HTERT RPE-1 (cell line): ENCODE results near the gene MEGF9.
"Not testable (repeated sequence)": the region's sequence is repeated elsewhere in the genome, so short reads cannot be mapped to it uniquely, and the experiment has no call there.

Source experiments
- in situ Hi-C: fragments of 300-500 bp; cut with MboI; formaldehyde crosslinking; loops from 4 replicates; pipeline ENCODE4 v1.14.3; 2020; ENCODE audit warnings: low sequenced_read_pairs

MEGF9 gene

DNA sequence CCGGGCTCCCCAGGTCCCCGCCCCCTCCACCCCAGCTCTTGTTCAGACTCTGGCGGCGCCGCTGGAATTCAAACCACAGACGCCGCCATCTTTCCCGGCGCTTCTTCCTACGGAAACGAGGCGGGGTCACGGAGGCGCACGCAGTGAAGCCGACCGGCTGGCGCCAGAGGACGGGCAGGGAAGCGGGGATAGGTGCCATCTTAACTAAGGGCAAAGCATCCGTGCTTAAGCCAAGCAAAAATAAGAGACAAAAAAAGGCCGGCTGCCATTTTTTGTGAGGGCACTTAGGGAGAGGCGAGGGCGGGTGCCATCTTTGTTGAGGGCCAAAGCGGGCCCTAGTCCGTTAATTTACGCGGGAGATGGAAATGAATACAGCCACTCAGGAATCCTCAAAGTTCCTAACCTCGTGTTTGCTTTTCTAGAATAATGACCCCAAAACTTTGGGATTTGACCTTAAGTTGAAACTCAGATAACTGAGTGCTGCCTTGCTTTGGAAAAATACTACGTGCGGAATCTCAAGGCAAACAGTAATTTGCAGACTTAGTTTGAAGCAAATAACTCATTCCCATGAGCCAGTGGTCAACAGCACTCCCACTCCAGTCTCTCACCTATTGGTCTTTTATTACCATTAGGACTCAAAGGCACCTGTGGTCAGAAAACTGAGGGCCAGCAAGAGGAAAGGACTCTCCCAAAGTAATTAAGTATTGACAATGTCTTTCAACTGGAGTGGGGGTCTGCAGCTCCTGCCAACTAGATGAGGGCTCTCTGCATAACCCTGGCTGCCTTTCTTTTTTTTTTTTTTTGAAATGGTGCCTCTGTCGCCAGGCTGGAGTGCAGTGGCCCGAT, 134.0 kb downstream of the MEGF9 start, which contains the start of gene CDK5RAP2:
CDK5RAP2 (minus strand) TSS at position 117 of the 846 bp plus-strand sequence. CDS start 189 bp downstream, outside the sequence.
- in situ Hi-C loops: no loop called here

GRCh38 chr9:120579139-120580050, 134.9 kb downstream of the MEGF9 start:
- in situ Hi-C loops: no loop called here

DNA sequence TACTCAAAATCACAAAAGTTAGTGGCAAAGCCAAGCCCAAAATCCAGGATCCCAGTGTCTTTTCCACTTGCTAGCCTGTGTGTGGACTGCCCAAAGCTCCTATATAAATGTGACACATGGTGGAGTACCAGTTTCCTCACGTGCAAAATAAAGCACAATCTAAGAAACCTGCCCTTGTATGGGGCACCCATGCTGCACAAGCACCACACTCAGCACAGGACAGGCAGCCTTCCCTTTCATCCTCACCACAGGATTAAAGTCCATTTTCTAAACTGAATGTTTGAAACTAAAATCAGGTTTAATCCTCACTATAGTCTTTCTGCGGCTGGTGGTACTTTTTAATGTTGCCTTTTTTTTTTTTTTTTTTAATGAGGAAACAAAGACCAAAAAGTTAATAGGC, 139.8 kb downstream of the MEGF9 start:
- in situ Hi-C loops: no loop called here

GRCh38 chr9:120572472-120572871, 141.8 kb downstream of the MEGF9 start:
- in situ Hi-C loops: no loop called here

- in situ Hi-C loops: no loop called here
These were observed 142.6 kb downstream of the MEGF9 start for GRCh38 chr9:120571443-120572257.

DNA sequence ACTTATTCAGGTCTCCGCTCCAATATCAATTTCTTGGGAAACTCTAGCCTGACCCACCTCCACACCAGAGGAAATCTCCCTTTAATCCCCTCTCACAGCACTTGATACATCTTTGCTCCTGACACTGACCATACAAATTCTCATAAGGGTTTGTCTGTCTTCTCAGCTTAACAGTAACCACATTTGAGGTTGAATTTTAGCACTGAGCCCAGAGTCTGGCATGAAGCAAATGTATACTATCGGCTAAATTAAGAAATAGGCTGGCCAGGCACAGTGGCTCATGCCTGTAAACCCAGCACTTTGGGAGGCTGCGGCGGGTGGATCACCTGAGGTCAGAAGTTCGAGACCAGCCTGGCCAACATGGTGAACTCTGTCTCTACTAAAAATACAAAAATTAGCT, 144.0 kb downstream of the MEGF9 start:
- in situ Hi-C loops: no loop called here

GRCh38 chr9:120569556-120569955, 144.7 kb downstream of the MEGF9 start:
- in situ Hi-C loops: no loop called here

DNA sequence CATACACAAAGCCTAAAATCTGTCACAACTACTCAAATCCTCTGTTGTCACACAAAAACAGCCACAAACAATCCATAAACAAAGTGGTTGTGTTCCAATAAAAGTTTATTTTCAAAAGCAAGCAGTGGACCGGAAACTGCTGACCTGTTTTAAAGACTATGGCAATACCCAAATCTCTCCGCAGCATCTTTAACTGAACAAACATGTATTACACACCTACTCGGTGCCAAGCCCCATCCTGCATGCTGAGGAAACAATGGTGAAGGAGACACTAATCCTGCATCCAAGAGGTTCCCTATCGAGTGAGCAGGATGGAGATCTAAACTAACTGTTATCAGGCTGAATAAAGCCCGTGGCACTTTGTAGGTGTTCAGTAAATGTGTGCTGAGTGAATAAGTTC, 145.5 kb downstream of the MEGF9 start:
- in situ Hi-C loops: no loop called here

DNA sequence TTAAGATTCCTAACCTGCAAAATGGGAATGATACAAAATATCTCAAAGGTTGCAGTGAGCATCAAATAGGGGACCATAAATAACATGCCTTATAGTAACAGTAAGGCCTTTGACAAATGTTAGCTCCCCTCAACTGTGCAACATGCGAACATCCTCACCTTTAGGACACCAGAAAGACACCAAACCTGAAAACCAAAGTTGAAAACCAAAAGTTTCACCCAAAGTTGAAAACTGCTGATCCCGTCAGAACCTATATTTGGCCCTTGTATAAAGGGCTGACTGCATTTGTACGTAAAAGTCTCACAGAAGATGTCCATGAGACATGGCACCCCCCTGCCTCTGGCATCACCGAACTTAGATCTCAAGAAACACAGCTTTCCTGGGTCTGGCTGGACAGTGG, 146.4 kb downstream of the MEGF9 start:
- in situ Hi-C loops: no loop called here

DNA sequence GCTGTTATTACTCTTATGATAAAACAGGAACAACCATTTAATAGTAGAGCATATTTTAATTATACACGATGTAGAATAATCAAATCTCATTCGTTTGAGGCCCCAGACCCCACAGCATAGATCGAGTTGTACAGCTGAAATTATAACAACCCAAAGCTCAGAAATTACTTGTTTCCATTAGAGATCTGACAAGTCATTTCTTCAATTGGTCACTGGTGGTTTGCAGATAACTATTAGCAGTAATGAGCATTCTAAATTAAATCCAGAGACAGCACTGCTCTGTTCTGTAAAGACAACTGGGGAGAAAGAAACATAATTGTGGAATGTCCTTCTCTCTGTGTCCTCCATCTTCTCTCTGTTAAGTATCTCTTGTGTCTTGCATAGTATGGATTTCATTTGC, 147.2 kb downstream of the MEGF9 start:
- in situ Hi-C loops: no loop called here

DNA sequence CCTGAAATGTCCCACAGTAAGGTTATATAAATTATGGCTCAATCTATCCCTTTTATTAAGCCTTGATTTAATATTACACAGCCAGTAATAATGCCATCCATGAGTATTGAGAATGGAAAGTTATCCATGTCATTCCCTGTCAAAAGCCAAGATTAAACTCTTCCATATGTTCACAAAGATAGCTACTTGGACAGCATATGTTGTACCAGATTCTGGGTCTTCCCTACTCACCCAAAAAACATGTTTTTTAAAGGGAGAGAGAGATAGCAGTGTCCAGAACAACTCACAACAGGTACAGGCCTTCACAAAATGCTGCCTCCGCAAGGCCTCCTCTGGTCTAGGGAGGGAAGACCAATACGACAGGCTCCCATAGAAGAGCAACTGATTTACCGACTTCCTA, 149.7 kb downstream of the MEGF9 start:
- in situ Hi-C loops: no loop called here

- in situ Hi-C loops: no loop called here
These were observed 151.3 kb downstream of the MEGF9 start for GRCh38 chr9:120562861-120563443.

- in situ Hi-C loops: no loop called here
These were observed 152.6 kb downstream of the MEGF9 start for GRCh38 chr9:120561709-120562108.

DNA sequence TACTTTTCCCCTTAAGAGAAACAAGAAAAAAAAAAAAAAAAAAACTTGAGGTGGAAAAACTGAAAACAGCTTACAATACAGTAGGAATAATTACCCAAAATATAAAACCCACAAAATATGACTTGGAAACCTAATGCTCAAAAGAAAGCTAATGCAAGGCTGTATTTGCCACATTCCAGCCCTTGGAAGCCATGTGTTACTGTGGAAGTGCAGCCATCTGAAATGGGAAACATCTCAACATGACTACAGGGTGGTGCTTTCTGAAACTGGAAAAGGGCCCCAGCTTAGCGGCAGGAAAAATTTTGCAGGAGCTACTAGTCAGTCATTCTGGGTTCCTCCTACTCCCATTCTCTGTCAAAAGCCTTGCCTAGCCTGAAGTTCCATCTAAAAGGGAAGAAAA, 154.7 kb downstream of the MEGF9 start:
- in situ Hi-C loops: no loop called here

DNA sequence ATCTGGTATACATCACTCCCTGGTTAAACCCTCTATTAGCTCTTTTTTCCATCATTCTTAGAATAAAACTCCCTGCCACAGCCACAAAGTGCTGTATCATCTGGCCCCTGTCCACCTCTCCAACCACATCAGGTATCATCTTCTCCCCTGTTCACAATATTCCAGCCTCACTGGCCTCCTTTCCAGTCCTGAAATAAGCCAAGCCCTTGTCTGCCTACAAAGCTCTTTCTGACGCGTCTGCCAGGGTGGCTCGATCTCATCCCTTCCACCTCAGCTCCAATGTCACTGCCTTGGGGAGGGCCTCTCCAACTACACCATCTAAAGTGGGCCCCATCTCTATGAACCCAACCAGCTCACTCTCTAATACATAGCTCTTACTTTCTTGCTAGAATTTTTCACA, 155.8 kb downstream of the MEGF9 start:
- in situ Hi-C loops: no loop called here

GRCh38 chr9:120557205-120557604, 157.1 kb downstream of the MEGF9 start:
- in situ Hi-C loops: no loop called here

- in situ Hi-C loops: no loop called here
These were observed 157.5 kb downstream of the MEGF9 start for GRCh38 chr9:120556775-120557174.

- in situ Hi-C loops: no loop called here
These were observed 158.4 kb downstream of the MEGF9 start for GRCh38 chr9:120555839-120556238.

GRCh38 chr9:120552210-120552704, 162.0 kb downstream of the MEGF9 start:
- in situ Hi-C loops: not testable (repeated sequence)
